Progenitor cell of endocrine pancreas (in vitro differentiated cells): ENCODE measurements around the gene MYO1G. TPM values are rescaled to one million over a fixed set of nuclear protein-coding genes. Genes with fewer than 3 reads are reported as not detected.

Source experiments
- DNase-seq: peaks from one replicate; pipeline ENCODE4 v3.0.0; 2021; ENCODE audit warnings: low spot score; ENCODE audit not compliant: unreplicated experiment
- H3K27ac Mint-ChIP-seq: 2 replicates; pipeline ENCODE4 v1.8.0; 2021; ENCODE audit warnings: mild to moderate bottlenecking, moderate library complexity, mixed read lengths
- H3K27me3 Mint-ChIP-seq: 2 replicates; pipeline ENCODE4 v1.8.0; 2021; ENCODE audit warnings: mixed read lengths
- H3K36me3 Mint-ChIP-seq: 2 replicates; pipeline ENCODE4 v1.8.0; 2022; ENCODE audit warnings: mixed read lengths; ENCODE audit not compliant: insufficient read depth
- H3K4me1 Mint-ChIP-seq: 2 replicates; pipeline ENCODE4 v1.8.0; 2021; ENCODE audit warnings: low read depth, mixed read lengths
- H3K4me3 Mint-ChIP-seq: 2 replicates; pipeline ENCODE4 v1.8.0; 2021; ENCODE audit warnings: low read depth, mild to moderate bottlenecking, moderate library complexity, mixed read lengths
- H3K9me3 Mint-ChIP-seq: 2 replicates; pipeline ENCODE4 v1.8.0; 2021; ENCODE audit warnings: low read depth, mixed read lengths
- total RNA-seq: library from RNA; stranded (reverse); gene quantifications from 2 replicates; pipeline ENCODE4 v1.2.1, GENCODE V29; 2021
- TF ChIP-seq, protein P1 (sequence below): fragments of 200-600 bp; sonication (generic); IDR thresholded peaks from one replicate; pipeline ENCODE4 v1.5.0; 2021; ENCODE audit warnings: antibody characterized with exemption, mild to moderate bottlenecking; ENCODE audit not compliant: unreplicated experiment

MYO1G gene
- total RNA-seq, 1 donor from 2014 or later = 0.67 TPM

GRCh38 chr7:44988701-44989100, 9.9 kb upstream of the MYO1G start:
- TF ChIP-seq, protein P1, sequence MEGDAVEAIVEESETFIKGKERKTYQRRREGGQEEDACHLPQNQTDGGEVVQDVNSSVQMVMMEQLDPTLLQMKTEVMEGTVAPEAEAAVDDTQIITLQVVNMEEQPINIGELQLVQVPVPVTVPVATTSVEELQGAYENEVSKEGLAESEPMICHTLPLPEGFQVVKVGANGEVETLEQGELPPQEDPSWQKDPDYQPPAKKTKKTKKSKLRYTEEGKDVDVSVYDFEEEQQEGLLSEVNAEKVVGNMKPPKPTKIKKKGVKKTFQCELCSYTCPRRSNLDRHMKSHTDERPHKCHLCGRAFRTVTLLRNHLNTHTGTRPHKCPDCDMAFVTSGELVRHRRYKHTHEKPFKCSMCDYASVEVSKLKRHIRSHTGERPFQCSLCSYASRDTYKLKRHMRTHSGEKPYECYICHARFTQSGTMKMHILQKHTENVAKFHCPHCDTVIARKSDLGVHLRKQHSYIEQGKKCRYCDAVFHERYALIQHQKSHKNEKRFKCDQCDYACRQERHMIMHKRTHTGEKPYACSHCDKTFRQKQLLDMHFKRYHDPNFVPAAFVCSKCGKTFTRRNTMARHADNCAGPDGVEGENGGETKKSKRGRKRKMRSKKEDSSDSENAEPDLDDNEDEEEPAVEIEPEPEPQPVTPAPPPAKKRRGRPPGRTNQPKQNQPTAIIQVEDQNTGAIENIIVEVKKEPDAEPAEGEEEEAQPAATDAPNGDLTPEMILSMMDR = no peak
- Mint-ChIP-seq H3K4me3 (no peak overlapping the region), H3K27me3 (no peaks in the 10 kb centered on the region), H3K9me3 (no peaks in the 10 kb centered on the region), H3K27ac (no peak overlapping the region), H3K36me3 (peaks cover 2% of the 10 kb centered on the region), H3K4me1 (peaks cover 49% of the 10 kb centered on the region)
- DNase-seq = no peak

GRCh38 chr7:44987996-44988395, 9.2 kb upstream of the MYO1G start:
- Mint-ChIP-seq H3K4me1 (peaks cover 49% of the 10 kb centered on the region), H3K27ac (peak overlapping the region; percentile 100), H3K36me3 (peaks cover 6% of the 10 kb centered on the region), H3K4me3 (no peak overlapping the region), H3K27me3 (no peaks in the 10 kb centered on the region), H3K9me3 (no peaks in the 10 kb centered on the region)
- TF ChIP-seq, protein P1 = no peak
- no peak for DNase-seq

DNA sequence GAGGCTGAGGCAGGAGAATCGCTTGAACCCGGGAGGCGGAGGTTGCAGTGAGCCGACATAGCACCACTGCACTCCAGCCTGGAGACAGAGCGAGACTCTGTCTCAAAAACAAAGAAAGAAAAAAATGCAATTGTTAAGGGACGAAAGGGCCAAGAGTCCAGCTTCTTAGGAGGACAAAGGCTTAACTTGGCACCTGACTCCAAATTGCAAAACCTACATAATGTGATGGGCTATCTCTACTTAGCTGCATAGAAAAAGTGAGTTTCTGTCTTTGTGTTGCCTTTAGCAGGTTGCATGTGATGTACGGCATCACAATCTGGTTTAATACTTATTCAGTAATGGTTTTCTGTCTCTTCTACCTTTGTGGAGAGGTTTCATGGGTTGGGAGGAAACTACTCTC, 8.6 kb upstream of the MYO1G start:
- no peak for DNase-seq
- TF ChIP-seq, protein P1 = no peak
- peak overlapping the region; percentile 100 for H3K27ac Mint-ChIP-seq
- peaks cover 48% of the 10 kb centered on the region for H3K4me1 Mint-ChIP-seq
- no peaks in the 10 kb centered on the region for H3K27me3 Mint-ChIP-seq
- peak overlapping the region; percentile 95 for H3K4me3 Mint-ChIP-seq
- H3K36me3 Mint-ChIP-seq = peaks cover 9% of the 10 kb centered on the region
- no peaks in the 10 kb centered on the region for H3K9me3 Mint-ChIP-seq

DNA sequence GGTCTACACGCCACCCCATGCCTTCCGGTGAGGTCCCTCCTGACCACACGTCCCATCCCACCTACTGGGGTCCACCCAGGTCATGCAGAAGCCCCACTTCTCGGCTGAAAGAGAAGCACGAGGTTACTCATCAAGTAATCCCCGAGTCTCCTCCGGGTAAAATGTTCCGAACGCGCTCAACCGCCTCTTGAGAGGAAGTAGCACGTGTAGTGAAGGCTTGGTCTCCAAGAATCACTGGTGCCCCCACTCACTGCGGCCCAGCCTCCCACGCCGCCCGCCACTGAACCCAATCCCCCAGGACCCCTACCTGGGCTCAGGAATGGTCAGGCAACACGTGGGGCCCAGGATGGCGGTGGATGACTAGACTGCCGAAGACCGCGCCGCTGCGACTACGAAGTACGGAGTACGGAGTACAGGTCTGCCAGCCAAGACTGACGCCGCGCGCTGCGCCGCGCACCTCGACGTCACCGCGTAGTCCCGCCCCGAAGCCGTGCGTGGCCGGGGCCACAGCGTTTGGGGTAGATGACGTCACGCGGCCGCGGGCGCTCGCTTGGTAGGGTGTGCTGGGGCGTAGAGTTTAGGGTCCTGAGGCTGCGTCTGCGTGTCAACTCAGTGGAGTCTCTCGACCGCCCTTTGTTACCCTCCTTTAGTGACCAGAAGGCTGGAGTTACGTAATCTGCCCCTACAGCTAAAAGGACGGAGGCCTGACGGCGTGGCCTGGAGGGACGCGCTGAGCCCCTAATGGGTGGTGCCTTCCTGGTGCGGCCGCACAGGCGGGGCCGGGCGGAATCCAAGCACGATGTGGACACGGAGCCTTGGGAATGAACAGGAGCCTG, 7.6 kb upstream of the MYO1G start:
- no peaks in the 10 kb centered on the region for H3K9me3 Mint-ChIP-seq
- H3K4me3 Mint-ChIP-seq = peak overlapping the region; percentile 95
- TF ChIP-seq, protein P1 = no peak
- peaks cover 38% of the 10 kb centered on the region for H3K4me1 Mint-ChIP-seq
- peak overlapping the region; percentile 100 for H3K27ac Mint-ChIP-seq
- peak; percentile 87 for DNase-seq
- H3K27me3 Mint-ChIP-seq = no peaks in the 10 kb centered on the region
- H3K36me3 Mint-ChIP-seq = peaks cover 11% of the 10 kb centered on the region

GRCh38 chr7:44985900-44986217, 7.0 kb upstream of the MYO1G start:
- Mint-ChIP-seq H3K27ac (peak overlapping the region; percentile 100), H3K27me3 (no peaks in the 10 kb centered on the region), H3K36me3 (peaks cover 11% of the 10 kb centered on the region), H3K4me3 (peak overlapping the region; percentile 95), H3K9me3 (no peaks in the 10 kb centered on the region), H3K4me1 (peaks cover 37% of the 10 kb centered on the region)
- DNase-seq = no peak
- TF ChIP-seq, protein P1 = no peak
